Measurements from ENCODE around the gene RHBDF2. TPM values are rescaled to one million over a fixed set of nuclear protein-coding genes. Genes with fewer than 3 reads are reported as not detected.
A peak's percentile ranks its signal among the peaks of the same experiment; 100 is the strongest.
"Not testable (repeated sequence)": the region's sequence is repeated elsewhere in the genome, so short reads cannot be mapped to it uniquely, and the experiment has no call there.

The RHBDF2 gene
- total RNA-seq, 1 experiment from 2014 or later = 18.1 TPM

- no peak for DNase-seq (ENCODE audit: low read depth)
Observed at GRCh38 chr17:76538281-76538931, 37.2 kb upstream of the RHBDF2 start.

GRCh38 chr17:76537578-76538280 lies 36.5 kb upstream of the RHBDF2 start, which contains the start of gene CYGB:
TSS of gene CYGB (minus strand) at chr17:76537709. CDS start at chr17:76537542, 167 bp downstream.
- DNase-seq (ENCODE audit: low read depth) = no peak

GRCh38 chr17:76537288-76537577 lies 36.0 kb upstream of the RHBDF2 start:
- no peak for DNase-seq (ENCODE audit: low read depth)

GRCh38 chr17:76536511-76537287 lies 35.5 kb upstream of the RHBDF2 start:
- DNase-seq (ENCODE audit: low read depth) = no peak

GRCh38 chr17:76535788-76536510 lies 34.7 kb upstream of the RHBDF2 start:
- no peak for DNase-seq (ENCODE audit: low read depth)

DNA sequence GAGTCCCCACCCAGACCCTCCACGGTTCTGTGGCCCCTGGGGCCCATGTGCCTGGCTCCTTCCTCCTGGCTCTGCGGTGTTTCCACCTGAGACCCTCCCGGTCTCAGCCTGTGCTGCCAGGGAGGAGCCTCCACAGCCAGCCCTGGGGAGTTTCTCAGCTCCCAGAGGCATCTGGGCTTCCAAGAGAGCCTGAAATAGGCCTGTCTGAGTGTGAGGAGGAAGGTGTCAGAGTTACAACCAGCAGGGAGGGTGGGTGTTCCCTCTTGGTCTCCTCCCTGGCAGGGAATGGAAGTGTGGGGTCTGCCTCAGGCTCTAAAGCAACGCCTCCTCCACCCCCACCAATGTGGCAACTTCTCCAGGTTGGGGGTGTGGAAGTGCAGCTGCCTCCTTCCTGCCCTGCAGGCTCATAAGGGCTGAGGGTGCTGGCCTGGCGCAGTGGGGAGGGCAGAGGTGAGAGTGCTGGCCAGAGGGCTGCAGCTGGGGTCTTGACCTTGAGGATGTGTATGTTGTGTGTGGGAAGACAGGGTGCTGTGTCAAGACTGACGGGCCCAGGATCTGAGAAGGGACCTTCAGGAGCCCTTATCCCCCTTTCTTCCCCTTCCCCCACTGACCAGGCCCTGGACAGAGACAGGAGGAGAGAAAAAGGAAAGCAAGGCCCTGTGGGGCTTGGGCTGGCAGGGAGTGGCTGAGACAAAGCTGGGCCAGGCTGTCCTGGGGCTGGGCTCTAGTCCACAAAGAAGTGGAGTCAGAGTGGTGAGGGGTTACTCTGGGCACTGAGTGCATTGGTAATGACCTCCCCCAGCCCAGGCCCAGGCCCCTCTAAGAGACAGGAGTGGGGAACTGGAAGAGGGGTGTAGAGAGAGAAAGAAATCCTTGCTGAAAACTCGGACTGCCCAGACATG lies 33.9 kb upstream of the RHBDF2 start:
- DNase-seq (ENCODE audit: low read depth) = no peak

DNA sequence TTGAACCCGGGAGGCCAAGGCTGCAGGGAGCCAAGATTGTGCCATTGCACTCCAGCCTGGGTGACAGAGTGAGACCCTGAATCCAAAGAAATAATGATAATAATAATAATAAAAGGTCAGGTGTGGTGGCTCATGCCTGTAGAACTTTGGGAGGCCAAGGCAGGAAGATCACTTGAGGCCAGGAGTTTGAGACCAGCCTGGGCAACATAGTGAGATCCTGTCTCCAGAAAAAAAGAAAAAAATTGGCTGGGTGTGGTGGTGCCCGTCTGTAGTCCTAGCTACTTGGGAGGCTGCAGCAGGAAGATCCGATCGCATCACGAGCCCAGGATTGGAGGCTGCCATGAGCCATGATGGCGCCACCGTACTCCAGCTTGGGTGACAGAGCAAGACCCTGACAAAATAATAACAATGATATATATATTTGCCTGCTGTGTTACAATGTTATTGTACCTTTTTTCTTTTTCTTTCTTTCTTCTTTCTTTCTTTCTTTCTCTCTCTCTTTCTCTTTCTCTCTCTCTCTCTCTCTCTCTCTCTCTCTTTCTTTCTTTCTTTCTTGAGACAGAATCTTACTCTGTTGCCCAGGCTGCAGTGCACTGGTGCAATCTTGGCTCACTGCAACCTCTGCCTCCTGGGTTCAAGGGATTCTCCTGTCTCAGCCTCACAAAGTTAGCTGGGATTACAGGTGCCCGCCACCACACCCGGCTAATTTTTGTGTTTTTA lies 32.6 kb upstream of the RHBDF2 start:
- not testable (repeated sequence) for DNase-seq (ENCODE audit: low read depth)

- DNase-seq (ENCODE audit: low read depth) = peak; percentile 51
Observed at GRCh38 chr17:76532072-76532651, 30.9 kb upstream of the RHBDF2 start.

DNA sequence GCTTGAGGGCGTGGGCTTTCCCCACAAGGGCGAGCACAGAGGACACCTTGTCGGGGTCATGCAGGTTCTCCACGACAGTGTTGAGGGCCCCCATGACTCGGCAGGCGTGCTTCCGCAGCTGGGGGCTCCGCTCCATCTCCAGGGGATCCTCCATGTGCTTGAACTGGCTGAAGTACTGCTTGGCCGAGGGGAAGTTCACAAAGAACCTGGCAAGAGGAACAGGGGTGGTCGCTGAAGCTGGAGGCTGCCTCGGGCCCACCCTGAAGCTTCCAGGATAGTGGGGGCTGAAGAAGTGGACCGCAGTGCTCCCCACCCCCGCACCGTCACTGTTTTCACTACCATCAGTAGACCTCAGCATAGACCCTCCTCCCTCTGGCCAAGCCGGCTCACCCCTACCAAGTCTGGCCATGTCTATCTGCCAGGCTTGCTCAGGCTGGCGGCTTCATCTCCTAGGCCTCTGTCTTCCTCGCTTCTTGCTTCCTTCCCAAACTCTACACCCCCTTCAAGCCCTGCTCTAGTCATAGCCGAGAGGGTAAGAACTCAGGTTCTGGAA lies 30.3 kb upstream of the RHBDF2 start:
- DNase-seq (ENCODE audit: low read depth) = no peak

DNA sequence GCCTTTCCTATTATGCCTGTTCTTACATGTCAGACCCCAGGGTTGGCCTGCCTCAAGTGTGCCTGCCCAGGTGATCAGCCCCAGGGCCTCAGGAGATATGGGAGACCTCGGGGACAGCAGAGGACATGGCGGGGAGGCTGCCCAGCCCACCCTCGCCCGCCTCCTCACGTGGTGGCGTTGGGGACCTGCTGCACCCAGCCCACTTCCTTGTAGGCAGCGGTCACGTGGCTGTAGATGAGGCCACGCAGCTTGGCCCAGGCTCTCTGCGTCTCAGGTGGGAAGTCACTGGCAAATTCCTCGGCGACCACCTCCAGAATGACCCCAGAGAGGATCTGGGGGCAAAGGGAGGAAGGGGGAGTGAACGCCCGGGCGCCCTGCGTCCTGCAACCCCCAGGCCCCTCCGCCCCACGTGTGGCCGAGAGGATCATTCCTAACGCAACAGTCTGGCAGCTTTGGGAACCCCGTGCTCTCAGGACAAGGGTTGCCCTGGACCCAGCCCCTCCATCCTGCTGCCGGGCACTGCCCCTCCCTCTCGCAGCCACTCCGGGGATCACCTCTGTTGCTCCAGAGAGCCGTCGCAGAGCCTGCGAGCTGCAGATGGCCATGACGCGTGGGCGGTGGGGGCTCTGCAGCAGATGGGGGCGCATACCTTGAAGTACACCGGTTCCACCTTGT lies 29.7 kb upstream of the RHBDF2 start:
- DNase-seq (ENCODE audit: low read depth) = no peak

- DNase-seq (ENCODE audit: low read depth) = peak; percentile 67
Observed at GRCh38 chr17:76530095-76530723, 29.0 kb upstream of the RHBDF2 start.

DNA sequence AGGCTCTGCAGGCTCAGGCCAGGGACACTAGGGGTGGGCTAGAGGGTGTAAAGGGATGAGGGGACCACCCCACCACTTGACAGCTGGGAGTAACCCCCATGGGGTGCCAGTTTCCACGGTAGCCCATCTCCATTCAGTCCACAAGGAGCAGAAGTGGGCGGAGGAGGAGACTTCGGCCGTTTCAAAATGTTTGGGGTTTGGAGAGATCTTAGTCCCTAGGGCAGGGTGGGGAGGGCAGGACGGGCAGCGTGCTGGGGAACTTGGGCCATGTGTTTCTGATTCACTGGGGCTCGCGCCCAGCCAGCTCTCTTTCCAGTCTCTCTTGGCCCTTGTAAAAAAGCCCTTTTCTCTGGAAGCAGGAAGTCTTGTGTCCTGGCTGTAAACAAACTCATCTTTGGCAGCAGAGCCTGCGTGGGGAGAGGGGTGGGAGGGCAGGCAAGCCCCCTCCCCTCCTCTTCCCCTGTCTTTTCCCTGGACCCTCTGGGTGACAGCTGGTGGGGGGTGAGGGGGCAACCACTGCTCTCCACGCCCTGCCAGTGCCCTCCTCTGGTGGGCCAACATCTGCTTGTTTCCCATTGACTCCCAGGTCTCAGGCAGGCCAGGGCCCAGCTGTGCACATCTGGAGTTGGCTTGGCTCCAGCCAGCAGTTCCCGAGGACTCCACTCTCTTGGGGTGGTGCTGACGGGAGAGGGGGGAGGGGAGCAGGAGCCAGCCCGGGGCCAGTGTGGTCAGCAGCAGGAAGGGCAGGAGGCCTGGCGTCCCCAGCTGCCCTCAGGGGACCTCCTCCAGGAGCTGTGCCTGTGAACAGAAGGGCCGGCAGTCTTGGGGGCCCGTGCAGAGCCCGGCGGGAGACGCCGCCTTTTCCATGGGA lies 28.2 kb upstream of the RHBDF2 start:
- DNase-seq (ENCODE audit: low read depth) = peak; percentile 86

DNA sequence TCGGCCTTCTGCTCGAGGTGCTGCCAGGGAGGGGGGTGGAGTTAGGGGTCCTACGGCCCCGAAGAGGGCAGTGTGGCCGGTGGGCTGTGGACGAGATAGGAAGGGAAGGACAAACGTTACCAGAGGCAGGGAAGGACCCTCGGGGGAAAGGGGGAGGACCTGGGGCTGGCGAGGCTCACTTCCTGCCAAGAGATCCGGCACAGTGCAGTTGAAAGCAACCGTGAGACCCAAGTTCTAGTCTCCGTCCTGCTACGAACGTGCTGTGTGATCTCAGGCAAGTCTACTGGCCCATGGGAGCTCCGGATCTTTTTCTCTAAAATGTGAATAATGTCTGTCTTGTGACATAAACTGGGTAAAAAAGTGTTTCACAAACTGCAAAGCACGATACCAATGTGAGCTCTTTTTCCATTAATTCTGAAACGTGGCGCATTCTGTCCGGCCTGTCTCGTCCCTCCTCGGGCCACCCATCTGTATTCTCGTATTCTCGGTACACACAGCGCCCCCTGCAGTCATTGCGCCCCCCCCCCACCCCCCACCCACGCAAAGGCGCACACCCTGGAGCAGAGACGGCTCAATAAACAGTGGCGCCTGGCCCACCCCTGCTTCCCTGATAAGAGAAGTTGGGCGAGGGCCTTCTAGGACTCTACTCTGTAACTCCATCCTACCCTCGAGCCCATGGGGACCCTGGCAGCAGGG lies 27.5 kb upstream of the RHBDF2 start:
- no peak for DNase-seq (ENCODE audit: low read depth)

DNA sequence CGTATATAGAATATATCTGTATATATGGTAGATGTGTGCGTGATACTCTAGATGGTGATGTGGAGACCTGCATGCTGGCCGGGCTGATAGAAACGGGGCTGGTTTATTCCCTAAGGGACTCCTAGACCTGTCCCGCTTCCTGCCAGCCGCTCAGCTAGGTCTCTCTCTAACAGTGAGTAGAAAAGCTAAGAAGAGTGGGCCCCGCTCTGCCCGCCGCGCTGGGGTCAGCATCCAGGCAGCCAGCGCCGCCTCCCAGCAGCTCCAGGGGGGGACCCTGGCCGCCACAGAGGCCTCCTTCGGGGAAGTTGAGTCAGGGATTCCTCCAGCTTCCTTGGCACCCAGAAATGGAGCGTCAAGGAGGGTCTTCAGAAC lies 26.9 kb upstream of the RHBDF2 start:
- peak; percentile 33 for DNase-seq (ENCODE audit: low read depth)

- DNase-seq (ENCODE audit: low read depth) = peak; percentile 92
Observed at GRCh38 chr17:76527430-76528111, 26.3 kb upstream of the RHBDF2 start.

DNA sequence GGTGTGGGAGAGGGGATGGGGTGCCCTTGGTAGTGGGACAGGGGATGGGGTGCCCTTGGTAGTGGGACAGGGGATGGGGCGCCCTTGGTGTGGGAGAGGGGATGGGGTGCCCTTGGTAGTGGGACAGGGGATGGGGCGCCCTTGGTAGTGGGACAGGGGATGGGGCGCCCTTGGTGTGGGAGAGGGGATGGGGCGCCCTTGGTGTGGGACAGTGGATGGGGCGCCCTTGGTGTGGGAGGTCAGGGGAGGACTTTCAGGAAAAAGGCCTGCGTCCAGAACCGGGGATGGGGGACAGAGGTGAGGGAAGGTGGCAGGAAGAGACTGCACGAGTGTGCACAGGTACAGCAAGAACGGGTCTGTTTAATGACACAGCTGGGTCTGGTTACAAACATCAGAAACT lies 25.8 kb upstream of the RHBDF2 start:
- DNase-seq (ENCODE audit: low read depth) = not testable (repeated sequence)

- DNase-seq (ENCODE audit: low read depth) = not testable (repeated sequence)
Observed at GRCh38 chr17:76525513-76525833, 24.2 kb upstream of the RHBDF2 start.

Data from M059J (cell line).